ENCODE data around the gene ZNF594.
"Not testable (repeated sequence)": the region's sequence is repeated elsewhere in the genome, so short reads cannot be mapped to it uniquely, and the experiment has no call there.

Gene ZNF594

DNA sequence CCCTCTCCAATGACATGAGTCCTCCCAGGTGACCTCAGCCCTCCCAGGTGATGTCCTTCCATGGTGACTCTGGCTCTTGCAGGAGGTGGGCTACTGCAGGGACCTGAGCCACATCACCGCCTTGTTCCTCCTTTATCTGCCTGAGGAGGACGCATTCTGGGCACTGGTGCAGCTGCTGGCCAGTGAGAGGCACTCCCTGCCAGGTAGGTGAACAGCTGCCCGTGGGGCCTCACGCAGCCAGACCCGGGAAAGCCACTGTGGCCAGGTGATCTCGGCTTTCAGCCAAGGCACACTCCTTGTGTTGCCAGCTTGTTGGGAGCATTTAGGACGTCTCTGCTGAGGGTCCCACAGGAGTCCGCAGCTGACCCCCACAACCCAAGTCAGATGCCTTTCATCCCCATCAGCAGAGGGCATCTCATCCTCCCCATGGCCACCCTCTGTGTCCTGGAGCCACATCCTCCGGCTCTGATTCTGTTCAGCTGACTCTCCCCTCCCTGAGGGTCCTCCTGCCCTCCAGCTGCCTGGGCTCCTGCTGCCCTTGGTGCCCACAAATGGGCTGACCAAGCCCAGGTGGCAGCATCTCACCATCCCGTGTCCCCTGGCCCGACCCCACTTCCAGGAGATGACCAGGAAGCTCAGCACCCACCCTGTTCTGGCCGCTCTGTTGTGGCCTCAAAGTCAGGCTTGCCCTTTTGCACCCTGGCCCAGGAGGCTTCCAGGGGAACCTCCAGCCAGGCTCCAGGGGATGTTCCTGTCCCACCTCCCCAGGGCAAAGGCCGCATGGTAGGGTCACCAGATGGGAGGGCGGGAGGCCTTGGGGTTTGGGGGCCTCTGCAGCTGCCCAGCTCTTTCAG, 55.7 kb downstream of the ZNF594 start:
- DNase-seq (ENCODE audit: low read depth) = no peak

DNA sequence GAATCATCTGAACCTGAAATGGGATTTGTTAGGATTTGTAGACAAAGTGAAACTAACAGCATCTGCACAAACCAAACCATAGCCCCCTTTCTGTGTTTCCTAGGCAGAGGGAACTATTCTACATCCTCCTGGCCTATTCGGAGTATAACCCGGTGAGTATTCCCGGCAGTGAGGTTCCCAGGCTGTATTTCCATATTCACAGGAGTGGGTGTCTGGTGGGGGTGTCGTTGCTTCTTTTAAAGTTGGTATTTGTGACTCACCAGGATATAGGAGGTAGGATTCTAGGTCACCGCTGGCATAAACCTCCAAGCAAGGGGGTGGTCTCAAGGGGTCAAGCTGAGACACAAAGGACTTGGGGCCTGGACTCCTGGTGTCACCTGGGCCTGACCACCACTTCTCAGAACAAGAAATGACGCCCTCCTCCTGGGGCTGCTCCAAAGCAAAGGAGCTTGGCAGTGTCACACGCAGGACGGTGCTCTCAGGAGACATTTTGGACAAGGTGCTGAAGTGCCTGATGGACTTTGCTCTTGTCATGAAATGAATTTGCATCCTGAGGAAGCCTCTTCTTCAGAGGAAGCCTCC, 56.4 kb downstream of the ZNF594 start:
- DNase-seq (ENCODE audit: low read depth) = not testable (repeated sequence)

DNA sequence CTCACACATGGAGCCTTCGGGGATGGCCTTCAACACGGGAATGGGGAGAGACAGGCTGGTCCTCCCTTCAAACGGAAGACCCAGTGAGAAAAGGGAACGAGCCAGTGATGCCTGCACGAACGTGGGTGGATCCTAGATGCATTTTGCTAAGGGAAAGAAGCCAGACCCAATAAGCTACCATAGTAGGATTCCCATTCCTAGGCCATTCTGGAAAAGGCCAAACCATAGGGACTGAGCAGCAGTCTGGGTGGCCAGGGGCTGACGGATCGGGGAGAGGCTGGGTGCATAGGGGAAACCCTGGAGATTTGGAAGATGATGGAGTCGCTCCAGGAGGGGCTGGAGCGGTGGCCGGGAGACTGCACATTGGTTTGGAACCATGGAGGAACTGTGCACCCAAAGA, 57.1 kb downstream of the ZNF594 start:
- not testable (repeated sequence) for DNase-seq (ENCODE audit: low read depth)

DNA sequence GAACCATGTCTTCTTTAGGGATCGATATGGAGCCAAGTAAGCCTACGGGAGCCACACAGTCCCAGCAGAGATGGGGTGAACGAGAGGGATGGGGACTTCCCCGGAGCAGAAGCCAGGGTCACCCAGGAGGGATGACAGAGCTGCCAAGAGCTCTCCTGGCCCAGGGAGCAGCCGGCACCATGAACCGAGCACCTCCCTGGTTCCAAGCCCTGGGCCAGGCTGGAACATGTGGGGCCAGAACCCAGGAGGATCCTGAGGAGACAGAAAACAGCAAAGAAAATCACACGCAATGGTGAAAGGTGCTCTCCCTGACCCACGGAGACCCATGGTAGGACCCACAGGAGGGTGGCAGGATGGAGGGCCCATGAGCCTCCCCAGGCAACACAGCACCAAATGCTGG, 57.7 kb downstream of the ZNF594 start:
- not testable (repeated sequence) for DNase-seq (ENCODE audit: low read depth)

DNA sequence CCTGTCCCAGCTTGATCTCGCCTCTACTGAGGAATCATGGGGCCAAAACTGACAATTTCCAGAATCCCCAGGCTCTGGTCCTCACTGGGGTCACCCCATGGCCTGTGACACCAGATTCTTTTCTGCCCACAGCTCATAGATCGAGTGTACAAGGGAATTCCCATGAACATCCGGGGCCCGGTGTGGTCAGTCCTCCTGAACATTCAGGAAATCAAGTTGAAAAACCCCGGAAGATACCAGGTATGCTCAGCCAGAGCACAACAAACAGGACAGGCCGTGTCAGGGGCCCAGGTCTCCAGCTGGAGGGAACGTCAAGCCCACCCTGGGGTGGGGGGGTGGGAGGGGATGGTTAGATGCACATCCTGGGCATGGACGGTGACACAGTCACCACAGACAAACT, 58.4 kb downstream of the ZNF594 start:
- no peak for DNase-seq (ENCODE audit: low read depth)

GRCh38 chr17:5132503-5133225, 59.0 kb downstream of the ZNF594 start:
- DNase-seq (ENCODE audit: low read depth) = not testable (repeated sequence)

GRCh38 chr17:5131799-5132502, 59.7 kb downstream of the ZNF594 start:
- DNase-seq (ENCODE audit: low read depth) = not testable (repeated sequence)

GRCh38 chr17:5131146-5131715, 60.4 kb downstream of the ZNF594 start:
- DNase-seq (ENCODE audit: low read depth) = no peak

DNA sequence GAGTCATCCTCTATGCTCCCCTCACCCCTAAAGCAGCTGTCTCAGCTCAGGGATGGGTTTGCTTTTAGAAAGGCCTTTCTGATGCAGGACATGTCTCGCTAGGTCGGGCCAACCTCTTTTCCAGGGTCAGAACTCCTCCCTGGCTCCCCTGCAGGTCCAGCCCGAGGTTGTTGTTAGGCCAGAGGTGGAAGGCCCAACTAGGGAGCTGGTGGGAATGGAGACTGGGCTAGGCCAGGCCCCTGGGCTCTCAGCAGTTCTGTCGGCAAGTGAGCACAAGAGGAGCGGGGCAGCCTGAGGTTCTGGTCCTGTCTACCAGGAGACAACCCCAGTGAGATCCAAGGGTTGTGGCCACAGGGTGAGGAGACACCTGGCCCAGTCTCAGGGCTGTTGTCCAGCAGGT, 61.0 kb downstream of the ZNF594 start:
- DNase-seq (ENCODE audit: low read depth) = not testable (repeated sequence)

- not testable (repeated sequence) for DNase-seq (ENCODE audit: low read depth)
Measured at GRCh38 chr17:5130261-5130660, 61.4 kb downstream of the ZNF594 start.

DNA sequence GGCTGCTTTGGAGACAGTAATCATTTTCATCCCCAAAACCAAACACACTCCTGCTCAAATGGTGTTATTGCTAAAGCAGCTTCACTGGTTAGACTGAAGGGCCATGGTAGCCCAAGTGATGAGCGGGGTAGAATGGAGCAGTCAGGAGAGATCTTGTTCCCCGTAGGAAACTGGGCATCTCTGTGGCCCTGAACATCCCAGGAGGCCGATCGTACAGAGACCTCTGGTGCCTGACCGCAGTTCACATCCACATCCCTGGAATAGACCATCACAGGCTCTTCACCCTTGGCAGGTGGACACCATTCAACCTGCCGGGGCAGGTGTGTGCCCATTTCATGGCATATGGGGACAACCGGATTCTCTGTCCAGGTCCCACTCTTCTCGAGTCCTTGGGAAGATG, 61.9 kb downstream of the ZNF594 start:
- not testable (repeated sequence) for DNase-seq (ENCODE audit: low read depth)
